ENCODE measurements around the gene GOT1.

GRCh38 chr10:99365311-99365710 is 65.1 kb downstream of the GOT1 start:
- TF ChIP-seq ARNT (IDR thresholded peaks at IDR 0.05), result no peak
- TF ChIP-seq BHLHE40 (IDR thresholded peaks at IDR 0.05; ENCODE audit: borderline replicate concordance), result no peak
